ENCODE measurements around the gene ZGRF1. TPM values are rescaled to one million over a fixed set of nuclear protein-coding genes. Genes with fewer than 3 reads are reported as not detected.
"Not testable (repeated sequence)": the region's sequence is repeated elsewhere in the genome, so short reads cannot be mapped to it uniquely, and the experiment has no call there.

The ZGRF1 gene
- total RNA-seq, 2 donors from 2014 or later: 52.5 to 58.1 TPM

DNA sequence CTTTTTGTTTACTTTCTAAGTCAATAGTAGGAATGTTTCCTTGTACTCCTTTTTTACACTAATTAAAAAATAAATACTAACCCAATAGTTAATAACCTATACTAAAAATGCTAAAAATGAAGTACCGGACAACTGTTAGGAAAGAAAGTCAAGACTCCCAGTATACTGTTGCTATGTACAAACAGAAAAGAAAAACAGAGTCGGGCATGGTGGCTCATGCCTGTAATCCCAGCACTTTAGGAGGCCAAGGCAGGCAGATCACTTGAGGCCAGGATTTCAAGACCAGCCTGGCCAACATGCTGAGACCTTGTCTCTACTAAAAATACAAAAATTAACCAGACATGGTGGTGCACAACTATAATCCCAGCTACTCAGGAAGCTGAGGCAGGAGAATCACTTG, 23.9 kb downstream of the ZGRF1 start:
- H3K9me3 Mint-ChIP-seq; H3K27me3 Mint-ChIP-seq (ENCODE audit: low read depth); H3K4me1 Mint-ChIP-seq (ENCODE audit: low read depth); ATAC-seq (replicated peaks in 1 of 2); H3K36me3 Mint-ChIP-seq (ENCODE audit: insufficient read depth in 2 of 2); DNase-seq; H3K4me3 Mint-ChIP-seq; H3K27ac Mint-ChIP-seq: not testable (repeated sequence)

DNA sequence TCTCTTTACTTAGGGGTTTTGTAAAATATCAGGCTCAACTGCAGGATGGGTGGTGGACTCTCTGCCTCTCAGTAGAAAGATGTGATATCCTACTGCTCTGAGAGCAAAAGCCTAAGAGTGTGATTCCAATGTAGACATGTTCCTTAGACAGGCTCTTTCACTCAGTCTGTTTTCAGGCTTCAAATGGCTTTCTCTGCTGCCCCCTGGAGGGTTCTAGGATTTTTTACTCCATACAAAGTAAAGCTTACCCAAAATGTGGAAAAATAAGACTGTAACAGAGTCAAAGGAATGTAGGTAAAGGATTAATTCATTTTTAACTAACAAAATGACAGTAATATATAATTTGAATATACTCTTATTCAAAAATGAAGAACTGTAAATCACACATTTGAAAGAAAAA, 32.1 kb downstream of the ZGRF1 start:
- peak in 1 of 2 donors; percentile 39 for ATAC-seq (replicated peaks in 1 of 2)
- H3K4me1 Mint-ChIP-seq (ENCODE audit: low read depth): no peaks in the 10 kb centered on the region

DNA sequence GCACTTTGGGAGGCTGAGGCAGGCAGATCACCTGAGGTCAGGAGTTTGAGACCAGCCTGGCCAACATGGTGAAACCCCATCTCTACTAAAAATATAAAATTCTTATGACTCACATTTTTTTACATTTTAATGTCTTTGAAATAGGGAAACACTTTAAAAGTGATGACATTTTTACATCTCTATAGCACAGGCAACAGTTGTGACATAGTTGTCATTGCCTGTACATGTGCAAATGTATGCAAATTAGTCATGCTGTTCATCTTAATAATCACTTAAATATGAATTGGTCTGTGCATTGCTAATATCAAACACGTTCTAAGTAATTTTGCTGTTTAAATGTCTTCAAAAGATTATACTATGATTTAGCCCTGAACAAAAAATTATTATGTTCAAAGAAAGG, 41.7 kb downstream of the ZGRF1 start:
- Mint-ChIP-seq H3K9me3 (peaks cover 0 to 7% of the 10 kb centered on the region in 2 donors), H3K27me3 (ENCODE audit: low read depth) (no peaks in the 10 kb centered on the region), H3K27ac (no peak overlapping the region), H3K4me3 (no peak overlapping the region), H3K4me1 (ENCODE audit: low read depth) (no peaks in the 10 kb centered on the region), H3K36me3 (ENCODE audit: insufficient read depth in 2 of 2) (peaks cover 9 to 10% of the 10 kb centered on the region in 2 donors)
- DNase-seq: no peak
- ATAC-seq (replicated peaks in 1 of 2): no peak

More for the DNA sequence above, 32.1 kb downstream of the ZGRF1 start:
- H3K4me3 Mint-ChIP-seq: no peak overlapping the region
- no peak overlapping the region for H3K27ac Mint-ChIP-seq
- no peaks in the 10 kb centered on the region for H3K9me3 Mint-ChIP-seq
- peak; percentile 17 to 26 for DNase-seq
- peaks cover 2 to 3% of the 10 kb centered on the region in 2 donors for H3K36me3 Mint-ChIP-seq (ENCODE audit: insufficient read depth in 2 of 2)
- no peaks in the 10 kb centered on the region for H3K27me3 Mint-ChIP-seq (ENCODE audit: low read depth)

DNA sequence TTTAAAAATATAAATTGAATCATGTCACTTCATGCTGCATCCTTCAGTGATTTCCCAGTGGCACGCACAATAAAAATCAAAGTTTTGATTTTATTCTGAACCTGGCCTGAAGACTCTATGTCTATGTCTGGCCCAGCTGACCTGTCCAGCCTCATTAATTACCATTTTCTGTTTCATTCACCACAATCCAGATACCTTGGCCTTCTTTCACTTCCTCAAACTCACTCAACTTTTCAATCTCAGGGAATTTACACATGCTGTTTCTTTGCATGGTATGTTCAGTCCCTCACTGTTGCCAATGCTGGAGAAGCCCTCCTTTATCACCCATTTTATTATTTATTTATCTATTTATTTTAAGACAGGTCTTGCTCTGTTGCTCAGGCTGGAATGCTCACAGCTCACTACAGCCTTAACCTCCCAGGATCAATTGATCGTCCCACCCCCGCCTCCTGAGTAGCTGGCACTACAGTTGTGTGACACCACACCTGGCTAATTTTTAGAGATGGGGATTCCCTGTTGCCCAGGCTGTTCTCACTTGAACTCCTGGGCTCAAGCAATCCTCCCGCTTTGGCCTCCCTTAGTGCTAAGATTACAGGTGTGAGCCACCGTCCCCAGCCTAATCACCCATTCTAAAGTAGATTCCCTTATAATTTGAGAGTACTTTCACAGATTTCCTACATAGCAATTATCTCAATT, 43.1 kb downstream of the ZGRF1 start:
- H3K9me3 Mint-ChIP-seq: peaks cover 0 to 7% of the 10 kb centered on the region in 2 donors
- no peak for ATAC-seq (replicated peaks in 1 of 2)
- H3K27me3 Mint-ChIP-seq (ENCODE audit: low read depth): no peaks in the 10 kb centered on the region
- H3K4me3 Mint-ChIP-seq: no peak overlapping the region
- no peak overlapping the region for H3K27ac Mint-ChIP-seq
- DNase-seq: no peak
- H3K36me3 Mint-ChIP-seq (ENCODE audit: insufficient read depth in 2 of 2): peaks cover 10 to 12% of the 10 kb centered on the region in 2 donors
- peaks cover 4% of the 10 kb centered on the region for H3K4me1 Mint-ChIP-seq (ENCODE audit: low read depth)

DNA sequence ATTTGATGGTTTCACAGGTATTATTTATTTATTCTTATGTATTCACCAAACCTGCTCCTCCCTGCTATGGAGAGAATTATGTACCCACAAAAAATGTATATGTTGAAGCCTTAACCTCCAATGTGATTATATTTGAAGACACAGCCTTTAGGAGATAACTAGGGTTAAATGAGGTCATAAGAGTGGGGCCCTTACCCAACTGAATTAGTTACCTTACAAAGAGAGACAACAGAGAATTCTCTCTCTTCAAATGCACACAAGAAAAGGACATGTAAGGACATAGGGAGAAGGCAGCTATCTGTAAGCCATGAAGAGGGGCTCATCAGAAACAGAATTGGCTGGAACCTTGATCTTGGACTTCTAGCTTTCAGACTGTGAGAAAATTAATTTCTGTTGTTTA, 44.0 kb downstream of the ZGRF1 start:
- no peak overlapping the region for H3K4me3 Mint-ChIP-seq
- DNase-seq (no peak), ATAC-seq (replicated peaks in 1 of 2) (no peak)
- H3K36me3 Mint-ChIP-seq (ENCODE audit: insufficient read depth in 2 of 2): peaks cover 10 to 12% of the 10 kb centered on the region in 2 donors
- H3K27me3 Mint-ChIP-seq (ENCODE audit: low read depth): no peaks in the 10 kb centered on the region
- H3K9me3 Mint-ChIP-seq: peaks cover 0 to 7% of the 10 kb centered on the region in 2 donors
- H3K4me1 Mint-ChIP-seq (ENCODE audit: low read depth): peaks cover 4% of the 10 kb centered on the region
- peak overlapping the region; percentile 5 for H3K27ac Mint-ChIP-seq

DNA sequence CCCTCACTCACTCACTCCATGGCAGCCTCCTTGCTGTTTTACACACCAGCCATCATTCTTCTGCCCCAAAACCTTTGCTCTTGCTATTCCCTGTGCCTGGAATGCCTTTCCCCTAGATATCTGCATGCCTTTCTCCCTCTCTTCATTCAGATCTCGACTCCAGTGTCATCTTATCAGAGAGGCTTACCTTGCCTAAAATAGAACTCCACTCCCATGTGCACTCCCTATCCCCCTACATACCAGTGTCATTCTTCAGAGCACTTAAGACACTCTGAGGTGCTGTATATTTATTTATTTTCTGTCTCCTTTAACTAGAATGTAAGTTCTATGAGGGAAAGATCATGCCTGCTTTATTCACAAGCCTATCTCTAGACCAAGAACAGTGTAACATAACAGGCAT, 45.1 kb downstream of the ZGRF1 start:
- Mint-ChIP-seq H3K4me1 (ENCODE audit: low read depth) (peaks cover 4% of the 10 kb centered on the region), H3K4me3 (no peak overlapping the region), H3K36me3 (ENCODE audit: insufficient read depth in 2 of 2) (peaks cover 10 to 12% of the 10 kb centered on the region in 2 donors), H3K27ac (no peak overlapping the region), H3K9me3 (peaks cover 0 to 7% of the 10 kb centered on the region in 2 donors), H3K27me3 (ENCODE audit: low read depth) (no peaks in the 10 kb centered on the region)
- ATAC-seq (replicated peaks in 1 of 2): no peak
- DNase-seq: no peak

DNA sequence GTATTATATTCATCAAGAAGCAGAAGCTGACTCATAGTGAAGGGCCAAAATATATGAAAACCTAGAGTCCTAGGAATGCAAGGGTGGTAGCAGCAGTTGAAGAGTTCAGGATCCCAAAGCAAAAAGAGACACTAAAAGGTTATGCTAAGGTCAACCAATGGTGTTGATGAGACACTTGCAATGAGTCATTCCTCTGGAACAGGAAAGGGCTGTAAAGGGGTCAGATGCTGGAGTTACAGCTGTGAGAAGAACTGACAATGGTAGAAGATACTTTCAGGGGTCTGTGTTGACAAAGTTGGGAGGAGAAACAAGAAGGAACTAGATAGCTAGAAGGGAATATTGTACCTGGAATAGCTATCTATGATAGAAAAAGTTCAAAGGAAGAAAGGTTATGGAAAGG, 47.5 kb downstream of the ZGRF1 start:
- Mint-ChIP-seq H3K27ac (no peak overlapping the region), H3K4me1 (ENCODE audit: low read depth) (peaks cover 4% of the 10 kb centered on the region), H3K36me3 (ENCODE audit: insufficient read depth in 2 of 2) (peaks cover 7 to 11% of the 10 kb centered on the region in 2 donors), H3K4me3 (no peak overlapping the region), H3K27me3 (ENCODE audit: low read depth) (no peaks in the 10 kb centered on the region), H3K9me3 (peaks cover 0 to 7% of the 10 kb centered on the region in 2 donors)
- DNase-seq (no peak), ATAC-seq (replicated peaks in 1 of 2) (no peak)

DNA sequence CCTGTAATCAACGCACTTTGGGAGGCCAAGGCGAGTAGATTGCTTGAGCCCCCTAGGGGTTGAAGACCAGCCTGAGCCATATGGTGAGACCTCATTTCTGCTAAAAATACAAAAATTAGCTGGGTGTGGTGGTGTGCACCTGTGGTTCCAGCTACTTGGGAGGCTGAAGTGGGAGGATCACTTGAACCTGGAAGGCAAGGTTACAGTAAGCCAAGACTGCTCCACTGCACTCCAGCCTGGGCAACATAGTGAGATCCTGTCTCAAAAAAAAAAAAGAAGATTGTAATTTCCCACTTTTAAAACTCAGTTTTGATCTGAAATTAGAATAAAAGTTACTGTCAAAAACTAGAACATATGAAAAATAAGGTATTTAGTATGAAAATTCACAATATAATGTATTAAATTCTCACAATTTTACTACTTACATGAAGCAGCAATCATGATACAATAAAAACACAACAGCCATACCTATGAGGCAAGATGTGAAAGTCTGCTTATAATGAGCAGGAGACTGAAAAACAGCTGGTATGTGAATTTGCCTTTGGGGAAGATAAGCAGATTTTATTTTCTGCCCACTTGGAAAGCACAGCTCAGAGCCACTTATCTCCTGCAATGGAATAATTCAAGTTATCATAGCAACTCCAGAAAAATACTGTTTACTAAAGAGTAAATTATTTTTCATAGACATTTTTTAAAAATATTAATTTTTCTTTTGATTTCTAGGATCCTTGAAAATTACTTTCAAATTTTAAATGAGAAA, 50.6 kb downstream of the ZGRF1 start:
- H3K27ac Mint-ChIP-seq: no peak overlapping the region
- H3K27me3 Mint-ChIP-seq (ENCODE audit: low read depth): no peaks in the 10 kb centered on the region
- no peak overlapping the region for H3K4me3 Mint-ChIP-seq
- ATAC-seq (replicated peaks in 1 of 2) (no peak), DNase-seq (no peak)
- no peaks in the 10 kb centered on the region for H3K9me3 Mint-ChIP-seq
- peaks cover 4 to 5% of the 10 kb centered on the region in 2 donors for H3K36me3 Mint-ChIP-seq (ENCODE audit: insufficient read depth in 2 of 2)
- H3K4me1 Mint-ChIP-seq (ENCODE audit: low read depth): peaks cover 4% of the 10 kb centered on the region

DNA sequence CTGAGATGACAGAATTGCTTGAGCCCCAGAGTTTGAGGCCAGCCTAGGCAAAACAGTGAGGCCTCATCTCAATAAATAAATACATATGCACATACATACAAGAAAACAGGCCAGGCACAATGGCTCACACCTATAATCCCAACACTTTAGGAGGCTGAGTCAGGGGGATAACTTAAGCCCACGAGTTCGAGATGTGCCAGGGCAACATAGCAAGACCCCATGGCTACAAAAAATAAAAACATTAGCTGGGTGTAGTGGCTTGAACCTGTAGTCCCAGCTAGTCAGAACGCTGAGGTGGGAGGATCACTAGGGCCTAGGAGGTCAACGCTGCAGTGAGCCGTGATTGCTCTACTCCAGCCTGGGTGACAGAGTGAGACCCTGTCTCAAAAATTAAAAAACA, 69.2 kb downstream of the ZGRF1 start:
- DNase-seq (no peak), ATAC-seq (replicated peaks in 1 of 2) (no peak)
- H3K27me3 Mint-ChIP-seq (ENCODE audit: low read depth): no peaks in the 10 kb centered on the region
- H3K4me1 Mint-ChIP-seq (ENCODE audit: low read depth): no peaks in the 10 kb centered on the region
- peak overlapping the region; percentile 68 for H3K27ac Mint-ChIP-seq
- H3K4me3 Mint-ChIP-seq: no peak overlapping the region
- no peaks in the 10 kb centered on the region for H3K9me3 Mint-ChIP-seq
- H3K36me3 Mint-ChIP-seq (ENCODE audit: insufficient read depth in 2 of 2): peaks cover 2 to 7% of the 10 kb centered on the region in 2 donors

DNA sequence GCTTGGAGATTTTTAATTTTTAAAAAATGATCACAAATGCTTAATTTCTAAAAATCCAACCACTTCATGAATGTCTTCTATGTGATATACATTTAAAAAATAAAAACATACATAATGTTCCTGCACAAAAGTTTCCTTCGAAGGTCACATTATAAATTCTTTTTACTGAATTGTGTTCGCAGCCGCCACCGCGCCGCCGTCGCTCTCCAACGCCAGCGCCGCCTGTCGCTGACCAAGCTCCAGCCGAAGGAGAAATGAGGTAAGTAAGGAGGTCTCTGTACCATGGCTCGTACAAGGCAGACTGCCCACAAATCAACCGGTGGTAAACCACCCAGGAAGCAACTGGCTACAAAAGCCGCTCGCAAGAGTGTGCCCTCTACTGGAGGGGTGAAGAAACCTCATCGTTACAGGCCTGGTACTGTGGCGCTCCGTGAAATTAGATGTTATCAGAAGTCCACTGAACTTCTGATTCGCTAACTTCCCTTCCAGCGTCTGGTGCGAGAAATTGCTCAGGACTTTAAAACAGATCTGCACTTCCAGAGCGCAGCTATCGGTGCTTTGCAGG, 71.9 kb downstream of the ZGRF1 start:
- Mint-ChIP-seq H3K27ac (no peak overlapping the region), H3K36me3 (ENCODE audit: insufficient read depth in 2 of 2) (peaks cover 4 to 9% of the 10 kb centered on the region in 2 donors), H3K9me3 (no peaks in the 10 kb centered on the region), H3K4me3 (no peak overlapping the region), H3K4me1 (ENCODE audit: low read depth) (no peaks in the 10 kb centered on the region), H3K27me3 (ENCODE audit: low read depth) (no peaks in the 10 kb centered on the region)
- DNase-seq (no peak), ATAC-seq (replicated peaks in 1 of 2) (no peak)

DNA sequence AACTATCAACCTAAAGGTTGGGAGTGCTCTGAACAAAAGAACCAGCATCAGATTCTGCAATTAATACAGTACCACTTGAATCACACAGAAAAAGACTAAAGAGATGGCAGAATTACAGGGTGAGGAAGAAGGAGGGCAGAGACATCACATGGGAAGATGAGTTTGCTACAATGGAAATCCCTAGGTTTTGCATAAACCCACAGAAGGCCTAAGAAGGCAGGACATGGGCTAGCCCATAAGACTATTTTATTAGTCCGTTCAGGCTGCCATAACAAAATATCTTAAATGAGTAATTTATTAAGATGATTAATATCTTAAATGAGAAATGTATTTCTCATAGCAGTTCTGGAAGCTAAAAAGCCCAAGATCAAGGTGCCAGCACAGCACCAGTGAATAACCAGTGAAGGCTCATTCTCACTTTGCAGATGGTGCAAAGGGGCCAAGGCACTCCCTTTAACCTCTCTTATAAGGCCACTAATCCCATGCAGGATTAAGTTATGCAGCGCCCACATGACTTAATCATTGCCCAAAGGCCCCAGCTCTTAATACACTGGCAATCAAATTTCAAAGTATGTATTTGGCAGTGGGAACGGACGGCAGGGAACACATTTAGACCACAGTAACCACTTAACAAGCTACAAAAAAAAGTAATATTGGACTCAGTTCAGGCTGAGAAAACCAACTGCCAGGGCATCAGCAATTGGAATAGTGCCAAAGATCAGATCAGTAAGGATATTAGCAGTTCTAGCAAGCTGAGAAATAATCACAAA, 73.1 kb downstream of the ZGRF1 start:
- no peak overlapping the region for H3K27ac Mint-ChIP-seq
- H3K9me3 Mint-ChIP-seq: no peaks in the 10 kb centered on the region
- ATAC-seq (replicated peaks in 1 of 2) (no peak), DNase-seq (no peak)
- peaks cover 3 to 9% of the 10 kb centered on the region in 2 donors for H3K36me3 Mint-ChIP-seq (ENCODE audit: insufficient read depth in 2 of 2)
- H3K4me1 Mint-ChIP-seq (ENCODE audit: low read depth): no peaks in the 10 kb centered on the region
- H3K4me3 Mint-ChIP-seq: no peak overlapping the region
- no peaks in the 10 kb centered on the region for H3K27me3 Mint-ChIP-seq (ENCODE audit: low read depth)

DNA sequence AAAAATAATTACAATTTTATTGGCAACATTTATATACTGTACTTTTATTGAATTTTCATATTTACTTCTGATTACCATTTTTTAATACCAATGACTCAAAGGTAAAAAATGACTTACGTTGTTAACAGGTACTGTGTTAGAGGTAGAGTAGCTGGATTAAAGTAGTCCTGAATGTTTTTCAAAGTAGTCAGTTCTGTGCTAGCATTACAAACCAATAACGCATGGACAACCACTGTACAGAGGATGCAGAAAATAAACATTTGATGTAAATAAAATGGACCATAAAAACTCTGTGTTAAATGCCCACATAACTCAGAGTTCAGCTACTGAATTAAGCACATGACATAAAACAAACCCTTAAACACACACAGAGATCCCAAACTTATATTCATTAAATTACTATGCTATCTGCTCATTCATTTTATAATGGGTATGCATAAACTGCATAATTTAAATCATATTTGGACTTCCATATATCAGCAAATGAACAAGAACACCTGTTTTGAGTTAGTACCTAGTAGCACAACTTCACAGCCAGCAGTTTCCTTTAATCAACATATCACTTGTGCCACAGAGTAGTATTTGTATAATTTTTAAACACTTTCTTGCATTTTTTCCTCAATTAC, 74.3 kb downstream of the ZGRF1 start:
- no peaks in the 10 kb centered on the region for H3K4me1 Mint-ChIP-seq (ENCODE audit: low read depth)
- no peaks in the 10 kb centered on the region for H3K27me3 Mint-ChIP-seq (ENCODE audit: low read depth)
- H3K36me3 Mint-ChIP-seq (ENCODE audit: insufficient read depth in 2 of 2): peaks cover 5 to 9% of the 10 kb centered on the region in 2 donors
- no peaks in the 10 kb centered on the region for H3K9me3 Mint-ChIP-seq
- H3K4me3 Mint-ChIP-seq: no peak overlapping the region
- no peak for ATAC-seq (replicated peaks in 1 of 2)
- no peak overlapping the region for H3K27ac Mint-ChIP-seq
- DNase-seq: no peak
